Measurements from ENCODE around the gene OSBPL5. TPM values are rescaled to one million over a fixed set of nuclear protein-coding genes. Genes with fewer than 3 reads are reported as not detected.
"Not testable (repeated sequence)": the region's sequence is repeated elsewhere in the genome, so short reads cannot be mapped to it uniquely, and the experiment has no call there.

OSBPL5 gene
- polyA plus RNA-seq, 10 donors: 11.4 to 21.7 (median 14.6) TPM

DNA sequence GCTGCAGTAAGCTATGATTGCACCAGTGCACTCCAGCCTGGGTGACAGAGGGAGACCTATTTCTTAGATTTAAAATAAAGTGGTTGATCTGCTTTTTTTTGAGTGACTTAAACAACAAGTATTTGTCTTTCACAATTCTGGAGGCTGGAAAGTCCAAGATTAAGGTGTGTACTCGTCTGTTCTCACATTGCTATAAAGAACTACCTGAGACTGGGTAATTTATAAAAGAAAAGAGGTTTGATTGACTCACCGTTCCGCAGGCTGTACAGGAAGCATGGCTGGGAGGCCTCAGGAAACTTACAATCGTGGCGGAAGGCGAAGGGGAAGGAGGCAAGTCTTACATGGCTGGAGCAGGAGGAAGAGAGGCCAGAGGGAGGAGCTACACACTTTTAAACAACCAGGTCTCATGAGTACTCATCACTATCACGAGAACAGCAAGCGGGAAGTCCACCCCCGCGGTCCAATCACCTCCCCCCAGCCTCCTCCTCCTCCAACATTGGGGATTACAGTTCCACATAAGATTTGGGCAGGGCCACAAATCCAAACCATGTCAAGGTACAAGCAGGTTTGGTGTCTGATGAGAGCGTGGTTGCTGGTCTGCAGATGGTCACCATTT, 19.7 kb upstream of the OSBPL5 start:
- DNase-seq: no peak

DNA sequence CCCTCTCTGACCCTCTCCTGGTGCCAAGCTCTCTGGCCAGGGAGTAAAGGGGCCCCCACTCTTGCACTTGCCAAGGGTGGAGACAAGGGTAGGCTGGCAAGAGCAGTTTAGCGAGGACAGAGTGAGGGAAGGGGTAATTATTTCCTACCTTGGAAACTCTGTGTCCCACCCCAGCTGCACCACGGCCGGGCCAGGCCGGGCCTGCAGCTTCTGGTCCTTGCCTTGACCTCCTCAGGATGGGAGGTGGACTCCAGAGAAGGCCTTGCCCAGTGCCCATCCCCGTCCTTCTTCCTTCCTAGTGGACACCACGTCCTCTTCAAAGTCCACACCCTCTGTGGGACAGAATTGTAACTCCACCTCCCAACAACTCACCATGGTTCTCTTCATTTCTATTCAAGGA, 18.4 kb upstream of the OSBPL5 start:
- no peak for DNase-seq

DNA sequence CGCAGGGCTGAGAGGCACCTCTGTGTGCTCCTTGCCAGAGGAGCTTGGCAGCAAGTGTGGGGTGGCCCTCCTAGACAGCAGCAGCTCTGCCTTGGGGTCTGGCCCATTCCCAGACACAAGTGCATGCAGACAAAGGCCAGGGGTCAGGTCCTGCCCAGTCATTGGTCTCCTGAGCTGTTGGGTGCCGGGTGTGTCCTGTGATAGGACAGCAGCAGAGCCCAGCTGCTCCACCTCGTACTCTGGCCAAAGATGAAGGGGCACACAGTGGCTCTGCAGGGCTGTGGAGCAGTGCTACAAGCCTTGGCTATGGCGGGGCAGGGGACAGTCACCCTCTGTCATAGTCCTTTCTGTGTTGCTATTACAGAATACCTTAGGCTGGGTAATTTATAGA, 17.3 kb upstream of the OSBPL5 start:
- no peak for DNase-seq

DNA sequence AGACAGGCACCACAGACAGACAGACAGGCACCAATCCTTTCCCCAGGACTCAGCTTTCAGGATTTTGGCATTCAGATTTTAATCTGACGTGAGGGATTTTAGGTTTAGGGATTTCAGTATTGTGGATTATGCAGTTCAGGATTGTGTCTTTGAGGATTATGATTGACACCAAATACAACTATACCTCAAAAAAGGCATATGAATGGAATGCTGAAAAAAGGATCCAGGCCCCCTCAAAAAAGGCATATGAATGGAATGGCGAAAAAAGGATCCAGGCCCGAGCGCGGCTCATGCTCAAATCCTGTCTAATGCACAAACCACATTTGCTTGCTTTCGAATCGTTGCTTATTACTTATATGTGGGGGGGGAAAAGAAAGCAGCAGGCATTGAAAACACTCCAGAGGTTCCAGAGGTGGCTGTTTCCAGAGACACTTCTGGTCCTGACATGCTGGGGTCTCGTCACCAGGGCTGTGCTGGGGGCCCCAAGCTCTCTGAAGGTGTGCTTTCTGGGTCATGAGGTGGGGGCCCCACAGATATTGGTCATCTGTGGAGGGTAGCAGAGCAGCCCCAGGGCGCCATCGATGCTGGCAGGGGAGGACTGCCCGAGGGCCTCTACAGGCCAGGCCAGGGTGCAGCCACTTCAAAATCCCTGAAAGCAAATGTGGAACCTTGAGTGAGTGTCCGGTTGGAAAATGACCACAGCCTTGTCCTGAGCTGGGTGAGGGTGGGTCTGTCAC, 16.8 kb upstream of the OSBPL5 start:
- DNase-seq: no peak

DNA sequence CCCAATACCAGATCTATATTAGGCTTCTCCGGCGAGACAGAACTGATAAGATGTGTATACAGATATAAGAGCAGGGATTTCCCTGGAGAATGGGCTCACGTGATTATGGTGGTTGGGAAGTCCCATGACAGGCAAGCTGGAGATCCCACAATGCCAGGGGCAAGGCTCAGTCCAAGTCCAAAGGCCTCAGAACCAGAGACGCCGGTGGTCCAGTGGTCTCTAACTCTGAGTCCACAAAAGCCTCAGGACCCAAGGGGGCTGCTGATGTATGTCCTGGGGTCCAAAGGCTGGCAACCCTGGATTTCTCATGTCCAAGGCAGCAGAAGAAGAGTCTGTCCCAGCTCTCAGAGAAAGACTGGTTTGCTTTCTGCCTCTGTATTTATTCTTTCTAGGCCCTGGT, 15.8 kb upstream of the OSBPL5 start:
- DNase-seq: no peak

DNA sequence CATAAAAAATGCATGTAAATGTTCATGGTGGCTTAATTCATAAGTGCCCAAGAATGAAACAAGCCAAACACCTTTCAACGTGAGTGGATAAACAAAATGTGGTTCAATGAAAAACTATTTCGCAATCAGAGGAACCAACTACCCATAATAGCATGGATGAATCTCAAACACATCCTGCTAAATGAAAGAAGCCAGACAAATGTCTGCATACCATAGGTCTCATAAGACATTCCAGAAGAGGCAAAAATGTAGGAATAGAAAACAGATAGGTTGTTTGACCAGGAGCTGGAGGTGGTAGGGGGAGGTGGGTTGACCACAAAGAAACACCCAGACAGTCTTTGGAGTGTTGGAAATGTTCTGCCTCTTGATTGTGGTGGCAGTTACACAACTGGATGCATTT, 13.2 kb upstream of the OSBPL5 start:
- DNase-seq: no peak

DNA sequence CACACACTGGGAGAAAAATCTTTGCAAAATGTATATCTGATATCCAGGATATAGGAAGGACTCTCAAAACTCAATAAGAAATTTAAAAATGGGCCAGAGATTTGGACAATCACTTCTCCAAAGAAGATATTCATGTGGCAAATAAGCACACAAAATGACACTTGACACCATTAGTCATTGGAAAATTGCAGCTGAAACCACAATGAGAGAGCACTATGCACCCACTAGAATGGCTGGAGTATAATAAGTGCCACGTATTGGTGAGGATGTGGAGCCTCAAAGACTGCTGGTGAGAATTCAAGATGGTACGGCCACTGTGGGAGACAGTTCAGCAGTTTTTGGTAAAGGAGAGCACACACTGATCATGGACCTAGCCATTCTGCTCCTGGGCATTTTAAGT, 12.8 kb upstream of the OSBPL5 start:
- DNase-seq: no peak

DNA sequence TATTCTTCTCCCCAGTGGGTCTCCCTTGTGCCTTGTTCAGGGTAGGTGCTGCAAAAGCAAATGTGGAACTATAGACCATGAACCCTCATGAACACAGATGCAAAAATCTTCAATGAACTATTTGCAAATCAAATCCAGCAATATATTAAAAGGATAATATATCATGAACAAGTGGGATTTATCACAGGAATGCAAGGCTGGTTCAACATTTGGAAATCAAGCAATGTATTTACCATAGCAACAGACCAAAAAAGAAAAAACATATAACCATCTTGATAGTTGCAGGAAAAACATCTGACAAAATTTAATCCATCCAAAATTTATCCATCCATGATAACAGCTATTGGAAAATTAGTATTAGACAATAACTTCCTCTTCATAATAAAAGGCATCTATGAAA, 11.4 kb upstream of the OSBPL5 start:
- no peak for DNase-seq

DNA sequence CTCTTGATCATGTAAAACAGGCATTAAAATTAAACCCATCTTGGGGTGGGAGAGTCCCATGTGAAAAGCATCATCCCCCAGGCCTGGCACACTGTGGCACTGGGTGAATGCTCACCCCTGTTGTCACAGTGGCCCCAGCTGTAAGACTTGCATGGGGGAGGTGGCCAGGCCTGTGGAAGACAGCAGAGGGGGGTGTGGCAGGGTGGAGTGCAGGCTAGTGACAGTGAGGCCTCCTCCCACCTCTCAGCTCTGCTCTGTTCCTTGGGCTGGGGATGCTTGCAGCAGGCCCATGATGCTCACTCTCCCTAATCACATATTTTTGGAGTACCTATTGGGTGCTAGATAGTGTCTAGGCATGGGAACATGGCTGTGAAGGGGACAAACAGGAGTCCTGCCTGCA, 10.1 kb upstream of the OSBPL5 start:
- no peak for DNase-seq

DNA sequence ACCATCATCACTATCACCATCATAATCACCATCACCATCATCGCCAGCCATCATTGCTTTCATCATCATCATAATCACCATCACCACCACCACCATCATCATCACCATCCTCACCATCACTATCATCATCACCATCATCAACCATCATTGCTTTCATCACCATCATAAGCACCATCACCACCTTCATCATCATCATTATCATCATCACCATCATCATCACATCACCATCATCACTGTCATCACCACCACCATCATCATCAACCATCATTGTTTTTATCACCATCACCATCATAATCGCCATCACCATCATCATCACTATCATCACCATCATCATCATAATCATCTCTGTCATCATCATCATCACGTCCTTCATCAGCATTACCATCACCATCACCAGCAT, 9.3 kb upstream of the OSBPL5 start:
- DNase-seq: no peak

DNA sequence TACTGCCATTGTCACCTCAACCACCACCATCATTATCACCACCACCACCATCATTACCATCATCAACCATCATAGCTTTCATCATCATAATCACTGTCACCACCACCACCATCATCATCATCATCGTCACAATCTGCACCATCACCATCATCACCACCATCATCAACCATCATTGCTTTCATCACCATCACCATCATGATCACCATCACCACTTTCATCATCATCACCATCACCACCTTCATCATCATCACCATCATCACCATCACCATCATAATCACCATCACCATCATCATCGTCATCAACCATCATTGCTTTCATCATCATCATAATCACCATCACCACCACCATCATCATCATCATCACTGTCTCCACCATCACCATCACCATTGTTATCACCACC, 8.7 kb upstream of the OSBPL5 start:
- DNase-seq: no peak

DNA sequence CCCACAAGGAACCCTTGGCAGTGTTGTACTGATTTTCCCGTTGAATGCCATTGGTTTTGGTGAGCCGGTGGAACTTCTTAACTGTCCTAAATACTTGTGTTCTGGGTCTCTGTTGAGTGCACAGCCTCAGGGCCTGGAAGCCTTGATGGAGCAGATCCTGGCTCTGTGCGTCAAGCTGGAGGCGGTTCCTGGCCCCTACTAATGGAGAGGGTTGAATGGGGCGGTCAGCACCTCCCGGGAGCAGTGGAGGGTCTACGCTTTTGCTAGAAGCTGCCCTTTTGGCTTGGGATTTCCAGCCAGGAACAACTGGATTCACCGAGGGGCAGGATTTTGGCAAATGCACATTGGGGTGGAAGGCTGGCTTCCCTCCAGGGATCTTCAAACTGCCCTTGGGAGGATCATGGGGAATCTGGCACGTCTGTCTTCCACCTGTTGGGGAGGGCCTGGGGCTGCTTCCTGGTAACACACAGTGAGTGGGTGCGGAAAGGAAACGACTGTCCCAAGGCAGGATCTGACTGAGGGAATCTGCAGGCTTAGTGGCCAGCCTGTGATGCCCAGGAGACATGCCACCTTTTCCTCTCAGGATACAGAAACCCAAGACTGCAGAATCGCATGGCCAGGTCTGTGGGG, 6.9 kb upstream of the OSBPL5 start:
- no peak for DNase-seq

DNA sequence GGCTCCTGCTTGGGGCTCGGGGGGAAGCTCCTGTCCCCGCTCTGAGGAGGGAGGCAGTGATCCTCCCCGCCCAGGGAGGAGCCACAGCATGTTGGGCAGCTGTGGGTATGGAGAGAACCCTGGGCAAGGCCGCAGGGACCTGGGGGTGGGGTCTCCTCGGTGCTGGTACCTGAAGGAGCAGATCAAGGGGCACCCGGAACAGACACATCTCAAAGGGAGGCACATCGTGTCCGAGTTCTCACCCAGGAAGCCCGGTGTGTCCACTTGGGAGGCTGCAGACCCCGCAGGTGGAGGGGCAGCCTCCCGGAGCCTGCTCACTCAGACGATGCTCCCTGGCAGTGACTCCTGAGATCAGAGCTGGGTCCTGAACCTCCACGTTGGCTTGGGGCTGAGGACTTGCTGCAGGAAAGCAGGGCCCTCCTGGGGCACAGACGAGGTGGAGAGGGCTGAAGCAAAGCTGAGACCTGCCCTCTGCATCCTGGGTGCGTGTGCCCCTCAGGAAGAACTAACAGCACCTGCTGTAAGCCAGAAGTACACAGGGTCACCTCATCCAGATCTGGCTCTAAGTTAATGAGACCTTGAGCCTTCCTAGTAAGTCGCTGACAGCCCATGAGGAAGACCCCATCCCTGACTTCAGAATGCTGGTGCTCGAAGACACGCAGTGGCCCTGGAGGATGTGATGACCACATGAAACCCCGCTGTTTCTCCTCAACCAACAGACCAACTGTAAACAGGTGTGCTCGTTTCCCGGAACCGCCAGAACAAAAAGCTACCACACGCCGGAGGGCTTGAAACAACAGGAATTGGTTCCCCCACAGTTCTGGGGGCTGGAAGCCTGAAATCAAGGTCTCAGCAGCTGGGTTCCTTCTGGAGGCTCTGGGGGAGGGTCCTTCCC, 5.9 kb upstream of the OSBPL5 start:
- DNase-seq: no peak

DNA sequence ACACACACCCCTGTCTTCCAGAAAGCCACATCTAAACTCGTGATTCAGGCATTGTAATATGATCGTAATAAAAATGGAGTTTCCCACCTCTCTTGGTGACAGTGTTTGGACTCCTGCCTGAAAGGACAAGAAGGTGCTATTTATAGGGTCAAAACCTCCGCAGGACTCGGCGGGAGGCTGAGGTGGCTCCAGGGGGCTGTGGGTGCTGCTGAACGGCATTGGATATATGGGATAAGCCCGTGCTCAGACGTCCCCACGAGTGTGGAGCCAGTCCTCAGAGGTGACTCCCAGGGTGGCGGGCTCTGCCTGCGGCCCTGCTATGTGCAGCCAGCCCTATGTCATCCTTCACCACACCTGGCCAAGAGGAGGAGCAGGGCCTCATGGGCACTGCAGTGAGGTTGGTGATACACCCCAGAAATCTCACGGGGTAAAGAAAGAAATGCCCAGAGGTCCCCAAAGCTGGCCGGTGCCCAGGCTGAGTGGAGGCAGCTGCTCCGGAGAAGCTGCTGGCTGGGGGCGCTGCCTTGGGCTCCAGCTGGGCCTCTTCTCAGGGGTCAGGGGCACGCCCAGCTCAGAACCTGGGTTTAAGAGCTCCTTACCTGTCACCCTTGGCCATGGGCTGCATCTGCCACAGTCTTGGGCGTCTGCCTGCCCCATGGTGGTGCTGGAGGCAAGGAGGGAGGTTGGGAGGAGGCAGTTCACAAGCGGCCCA, 5.1 kb upstream of the OSBPL5 start:
- DNase-seq: no peak

DNA sequence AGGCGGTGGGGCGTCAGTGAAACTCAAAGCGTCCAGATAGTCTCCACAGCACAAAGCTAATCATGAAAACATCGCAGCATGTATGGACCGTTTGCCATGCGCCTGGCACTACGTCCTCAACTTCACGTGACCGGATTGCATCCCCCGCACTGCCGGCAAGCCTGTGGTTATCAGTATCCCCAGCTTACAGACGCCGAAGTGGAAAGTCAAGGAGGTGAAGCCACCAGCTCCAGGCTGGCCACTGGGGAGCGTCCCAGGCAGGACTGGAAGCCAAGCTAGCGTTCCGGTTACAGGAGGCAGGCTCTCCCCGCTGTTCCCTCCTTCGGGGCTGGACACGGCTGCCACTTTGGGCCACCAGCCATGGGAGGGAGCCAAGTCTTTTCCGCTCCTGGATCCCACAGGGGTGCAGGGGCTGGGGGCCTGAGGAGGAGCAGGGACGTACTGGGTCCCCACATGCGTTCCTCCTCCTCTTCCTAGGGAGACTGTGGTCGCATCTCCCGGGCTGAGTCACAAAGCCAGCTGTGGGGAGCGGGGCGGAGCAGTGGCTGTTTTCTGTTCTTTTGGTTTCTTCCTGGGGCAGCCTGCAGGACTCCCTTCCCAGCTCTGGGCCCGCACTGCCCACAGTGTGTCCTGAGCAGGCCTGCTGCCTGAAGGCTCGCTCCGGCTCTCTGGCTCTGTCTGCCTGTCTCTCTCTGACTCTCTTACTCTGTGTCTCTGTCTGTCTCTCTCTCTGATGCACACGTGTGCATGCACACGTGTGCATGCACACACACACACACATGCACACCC, 4.3 kb upstream of the OSBPL5 start:
- DNase-seq: peak in 2 of 3 donors; percentile 38 to 77

DNA sequence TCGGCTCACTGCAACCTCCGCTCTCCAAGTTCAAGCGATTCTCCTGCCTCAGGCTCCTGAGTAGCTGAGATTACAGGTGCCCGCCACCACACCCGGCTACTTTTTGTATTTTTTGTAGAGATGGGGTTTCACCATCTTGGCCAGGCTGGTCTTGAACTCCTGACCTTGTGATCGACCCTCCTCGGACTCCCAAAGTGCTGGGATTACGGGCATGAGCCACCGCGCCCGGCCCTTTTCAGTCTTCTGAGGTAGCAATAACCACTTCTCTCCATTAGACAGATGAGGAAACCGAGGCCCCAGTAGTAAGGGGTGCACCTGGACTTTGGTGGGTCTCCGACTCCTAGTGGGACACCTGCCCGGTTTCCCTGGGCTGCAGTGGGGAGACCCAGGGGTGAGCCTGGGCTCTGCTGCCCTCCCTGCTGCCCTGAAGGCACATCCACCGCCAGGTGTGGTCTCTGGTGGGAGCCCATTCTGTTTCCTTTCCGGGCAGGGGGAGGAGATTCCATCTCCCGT, 3.7 kb upstream of the OSBPL5 start:
- not testable (repeated sequence) for DNase-seq

DNA sequence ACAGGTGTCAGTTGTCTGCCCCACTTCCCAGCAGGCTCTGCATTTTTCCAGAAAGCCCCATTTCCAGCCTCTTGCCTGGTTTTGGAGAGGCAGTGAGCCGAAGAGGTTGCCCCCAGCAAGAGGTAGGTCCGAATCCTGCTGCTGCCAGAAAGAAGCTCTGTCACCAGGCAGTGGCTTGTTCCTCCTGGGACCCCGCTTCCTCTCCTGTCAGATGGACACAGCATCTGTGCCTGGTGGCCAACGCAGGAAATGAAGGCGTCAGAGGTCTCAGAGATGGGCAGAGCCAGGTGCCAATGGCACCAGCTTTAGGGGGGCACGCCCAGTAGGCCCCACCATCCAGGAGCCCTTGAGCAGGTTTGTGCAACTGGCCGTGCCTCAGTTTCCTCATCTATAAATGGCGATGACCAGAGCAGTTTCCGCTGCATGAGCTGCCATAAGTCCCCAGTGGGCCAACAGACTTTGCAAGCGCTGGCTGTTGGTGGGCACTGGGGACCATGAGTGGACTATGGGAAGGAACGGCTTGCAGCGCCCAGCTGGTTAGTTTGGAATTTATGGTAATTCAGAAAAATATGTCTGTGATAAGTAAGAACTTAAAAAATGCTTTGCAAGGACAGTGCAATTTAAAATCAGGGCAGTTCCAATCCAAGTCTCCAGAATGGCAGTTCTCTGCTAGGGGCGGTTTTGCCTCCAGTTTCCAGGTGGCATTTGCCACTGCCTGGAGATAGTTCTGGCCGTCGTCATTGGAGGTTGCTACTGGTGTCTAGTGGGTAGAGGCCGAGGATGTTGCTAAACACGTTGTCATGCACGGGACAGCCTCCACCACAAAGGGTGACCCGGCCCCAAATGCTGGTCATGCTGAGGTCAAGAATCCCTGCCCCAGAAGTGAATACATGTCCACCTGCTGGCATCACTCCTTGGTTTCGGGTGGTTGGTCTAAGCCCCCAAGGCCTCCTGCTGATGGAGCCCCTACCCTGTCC, 2.3 kb upstream of the OSBPL5 start:
- DNase-seq: peak in 1 of 3 donors; percentile 9

DNA sequence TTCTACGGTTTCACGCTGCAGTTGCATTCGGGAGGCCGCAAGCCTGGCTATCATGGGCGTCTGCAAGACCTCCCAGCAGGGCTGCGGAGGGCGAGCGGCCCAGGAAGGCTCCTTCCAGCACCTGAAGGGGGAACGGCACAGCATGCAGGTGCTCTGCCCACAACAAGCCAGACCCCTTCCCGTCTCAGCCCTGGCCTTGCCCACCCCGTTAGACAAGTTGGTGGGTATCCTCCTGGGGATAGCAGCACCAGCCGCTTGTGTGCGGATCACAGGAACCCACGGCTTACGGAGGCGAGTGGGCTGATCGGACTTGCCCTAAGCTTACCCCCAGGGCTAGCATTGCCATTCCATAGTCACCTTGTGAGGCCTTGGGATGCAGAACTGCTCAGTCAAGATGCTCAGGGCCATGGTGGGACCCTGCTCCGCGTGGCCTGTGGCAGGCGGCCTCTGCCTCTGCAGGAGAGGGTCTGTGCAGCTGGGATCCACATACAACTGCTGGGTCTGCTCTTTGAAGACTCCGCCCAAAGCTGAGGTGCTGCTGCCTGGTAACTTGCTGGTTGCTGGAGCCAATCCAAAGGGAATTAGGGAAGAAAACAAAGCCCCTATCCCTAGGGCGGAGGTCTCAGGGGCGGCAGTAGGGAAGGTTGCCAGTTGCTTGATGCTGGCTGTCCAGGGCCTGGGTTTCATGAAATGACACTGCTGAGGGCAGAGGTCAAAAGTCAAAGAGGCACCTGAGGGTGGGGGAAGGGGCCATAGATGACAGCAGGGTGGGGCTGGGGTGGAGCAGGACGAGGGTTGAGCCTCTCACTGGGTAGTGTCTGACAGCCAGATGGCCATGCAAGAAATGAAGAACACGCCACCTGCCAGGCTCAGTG, 1.4 kb upstream of the OSBPL5 start:
- peak in 1 of 3 donors; percentile 11 for DNase-seq
